ENCODE measurements around the gene PPP1R16B. TPM values are rescaled to one million over a fixed set of nuclear protein-coding genes. Genes with fewer than 3 reads are reported as not detected.

Gene PPP1R16B
- total RNA-seq, 2 donors from 2014 or later: 1.6 to 4.7 TPM

DNA sequence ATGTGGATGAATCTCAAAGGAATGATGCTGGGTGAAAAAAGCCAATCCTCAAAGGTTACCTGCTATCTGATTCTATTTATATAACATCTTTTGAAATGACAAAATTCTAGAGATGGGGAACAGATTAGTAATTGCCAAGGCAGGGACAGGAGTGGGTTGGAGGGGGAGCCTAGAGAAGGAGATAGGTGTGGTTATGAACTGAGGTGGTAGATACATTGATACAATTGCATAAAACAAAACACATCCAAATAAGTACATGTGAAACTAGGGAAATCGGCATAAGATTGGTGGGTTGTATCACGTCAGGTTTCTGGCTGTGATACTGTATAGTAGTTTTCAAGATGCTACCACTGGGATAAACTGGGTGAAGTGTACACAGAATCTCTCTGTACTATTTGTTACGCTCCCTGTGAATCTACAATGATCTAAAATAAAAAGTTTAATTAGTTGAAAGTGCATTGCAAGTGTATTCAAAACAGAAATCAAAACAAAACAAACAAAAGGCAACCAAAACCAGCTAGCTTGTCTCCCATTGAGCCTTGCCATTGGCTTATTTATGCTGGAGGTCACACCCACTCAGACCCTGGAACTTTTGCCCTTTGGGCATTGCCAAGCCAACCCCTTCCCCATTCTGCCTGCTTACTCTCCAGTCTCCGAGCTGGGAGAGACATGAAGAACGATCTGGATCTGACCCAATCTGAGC is 27.8 kb downstream of the PPP1R16B start:
- Histone ChIP-seq H3K27ac (no peak overlapping the region), H3K27me3 (no peaks in the 10 kb centered on the region), H3K9me3 (no peaks in the 10 kb centered on the region), H3K4me1 (no peaks in the 10 kb centered on the region), H3K4me3 (no peak overlapping the region), H3K36me3 (replicated peaks in 1 of 2; ENCODE audit: insufficient read depth in 1 of 2, low read depth in 2 of 2) (no peaks in the 10 kb centered on the region)
- intact Hi-C loops (cut with DNase I): no loop called here
- ATAC-seq (no peak), DNase-seq (no peak)
- 52 to 75% methylated on average over 5 of the region's 5 CpGs for WGBS, 2 donors
- TF ChIP-seq CTCF (IDR thresholded peaks at IDR 0.05) (no peak), POLR2A (IDR thresholded peaks at IDR 0.05) (no peak)

- intact Hi-C loops (cut with DNase I): no loop called here
- no peak overlapping the region for H3K4me3 ChIP-seq
- WGBS, 2 donors: 47 to 58% methylated on average over 4 of the region's 4 CpGs
- no peaks in the 10 kb centered on the region for H3K27me3 ChIP-seq
- no peak for TF ChIP-seq POLR2A (IDR thresholded peaks at IDR 0.05)
- no peak for TF ChIP-seq CTCF (IDR thresholded peaks at IDR 0.05)
- ATAC-seq (no peak), DNase-seq (no peak)
- no peaks in the 10 kb centered on the region for H3K9me3 ChIP-seq
- H3K36me3 ChIP-seq (replicated peaks in 1 of 2; ENCODE audit: insufficient read depth in 1 of 2, low read depth in 2 of 2): no peaks in the 10 kb centered on the region
- no peaks in the 10 kb centered on the region for H3K4me1 ChIP-seq
- H3K27ac ChIP-seq: no peak overlapping the region
Observed at GRCh38 chr20:38833857-38834164, 28.3 kb downstream of the PPP1R16B start.

GRCh38 chr20:38834868-38835267 is 29.4 kb downstream of the PPP1R16B start:
- no peaks in the 10 kb centered on the region for H3K27me3 ChIP-seq
- H3K9me3 ChIP-seq: no peaks in the 10 kb centered on the region
- H3K4me3 ChIP-seq: no peak overlapping the region
- intact Hi-C loops (cut with DNase I): no loop called here
- no peak for TF ChIP-seq POLR2A (IDR thresholded peaks at IDR 0.05)
- DNase-seq (no peak), ATAC-seq (no peak)
- H3K27ac ChIP-seq: no peak overlapping the region
- no peaks in the 10 kb centered on the region for H3K4me1 ChIP-seq
- no peaks in the 10 kb centered on the region for H3K36me3 ChIP-seq (replicated peaks in 1 of 2; ENCODE audit: insufficient read depth in 1 of 2, low read depth in 2 of 2)

- no peaks in the 10 kb centered on the region for H3K4me1 ChIP-seq
- 86% methylated on average over 12 to 28 of the region's 28 CpGs for WGBS, 2 donors
- H3K27ac ChIP-seq: no peak overlapping the region
- ATAC-seq (no peak), DNase-seq (no peak)
- no peaks in the 10 kb centered on the region for H3K36me3 ChIP-seq (replicated peaks in 1 of 2; ENCODE audit: insufficient read depth in 1 of 2, low read depth in 2 of 2)
- intact Hi-C loops (cut with DNase I): no loop called here
- H3K9me3 ChIP-seq: no peaks in the 10 kb centered on the region
- no peak for TF ChIP-seq CTCF (IDR thresholded peaks at IDR 0.05)
- no peak for TF ChIP-seq POLR2A (IDR thresholded peaks at IDR 0.05)
- H3K27me3 ChIP-seq: no peaks in the 10 kb centered on the region
- no peak overlapping the region for H3K4me3 ChIP-seq
Observed at GRCh38 chr20:38835792-38836191, 30.3 kb downstream of the PPP1R16B start.

DNA sequence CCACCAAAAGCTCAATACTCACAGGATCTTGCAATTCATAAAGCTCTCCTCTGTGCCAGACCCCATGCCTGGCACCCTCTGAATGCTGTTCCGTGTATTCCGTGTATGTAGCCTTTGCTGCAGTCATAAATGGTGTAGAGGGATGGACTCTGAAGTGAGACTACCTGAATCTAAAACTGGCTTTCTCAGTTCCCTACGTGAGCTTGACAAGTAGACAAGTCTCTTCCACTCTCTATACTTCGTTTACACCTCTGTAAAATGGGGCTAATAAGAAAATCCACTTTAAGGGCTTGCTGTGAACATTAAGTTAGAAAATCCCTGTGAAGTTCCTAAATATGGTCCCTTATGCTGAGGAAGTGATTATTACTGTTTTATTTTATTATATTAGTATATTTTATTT is 31.5 kb downstream of the PPP1R16B start:
- intact Hi-C loops (cut with DNase I): no loop called here
- H3K4me1 ChIP-seq: no peaks in the 10 kb centered on the region
- no peak overlapping the region for H3K4me3 ChIP-seq
- no peaks in the 10 kb centered on the region for H3K9me3 ChIP-seq
- TF ChIP-seq CTCF (IDR thresholded peaks at IDR 0.05) (no peak), POLR2A (IDR thresholded peaks at IDR 0.05) (no peak)
- 72 to 80% methylated on average over 4 of the region's 4 CpGs for WGBS, 2 donors
- DNase-seq (no peak), ATAC-seq (no peak)
- H3K36me3 ChIP-seq (replicated peaks in 1 of 2; ENCODE audit: insufficient read depth in 1 of 2, low read depth in 2 of 2): no peaks in the 10 kb centered on the region
- no peak overlapping the region for H3K27ac ChIP-seq
- no peaks in the 10 kb centered on the region for H3K27me3 ChIP-seq

All from body of pancreas (tissue), 4 donors.